ENCODE data around the gene ABI3.

ABI3 gene

GRCh38 chr17:49241040-49241439, 30.5 kb downstream of the ABI3 start:
- DNase-seq (ENCODE audit: low read depth in 2 of 2), result no peak
- TF ChIP-seq CTCF (IDR thresholded peaks at IDR 0.05; ENCODE audit: low read depth, low read length), result no peak

GRCh38 chr17:49241692-49242397, 31.3 kb downstream of the ABI3 start:
- no peak for DNase-seq (ENCODE audit: low read depth in 2 of 2)
- H3K4me3 ChIP-seq (replicated peaks in 1 of 2; ENCODE audit: low read depth in 2 of 2, low read length in 2 of 2), result no peak overlapping the region
- no peak for TF ChIP-seq CTCF (IDR thresholded peaks at IDR 0.05; ENCODE audit: low read depth, low read length)

More at GRCh38 chr17:49241040-49241439, 30.5 kb downstream of the ABI3 start:
- no peak overlapping the region for H3K4me3 ChIP-seq (replicated peaks in 1 of 2; ENCODE audit: low read depth in 2 of 2, low read length in 2 of 2)

- no peak overlapping the region for H3K4me3 ChIP-seq (replicated peaks in 1 of 2; ENCODE audit: low read depth in 2 of 2, low read length in 2 of 2)
- no peak for DNase-seq (ENCODE audit: low read depth in 2 of 2)
- no peak for TF ChIP-seq CTCF (IDR thresholded peaks at IDR 0.05; ENCODE audit: low read depth, low read length)
Observed at GRCh38 chr17:49242813-49243212, 32.3 kb downstream of the ABI3 start.

- TF ChIP-seq CTCF (IDR thresholded peaks at IDR 0.05; ENCODE audit: low read depth, low read length), result no peak
- no peak for DNase-seq (ENCODE audit: low read depth in 2 of 2)
- H3K4me3 ChIP-seq (replicated peaks in 1 of 2; ENCODE audit: low read depth in 2 of 2, low read length in 2 of 2), result no peak overlapping the region
Observed at GRCh38 chr17:49244839-49245238, 34.3 kb downstream of the ABI3 start.

- H3K4me3 ChIP-seq (replicated peaks in 1 of 2; ENCODE audit: low read depth in 2 of 2, low read length in 2 of 2), result no peak overlapping the region
- DNase-seq (ENCODE audit: low read depth in 2 of 2), result no peak
- no peak for TF ChIP-seq CTCF (IDR thresholded peaks at IDR 0.05; ENCODE audit: low read depth, low read length)
Observed at GRCh38 chr17:49247944-49248343, 37.4 kb downstream of the ABI3 start.

GRCh38 chr17:49249292-49249794, 38.8 kb downstream of the ABI3 start:
- peak; percentile 19 to 64 for DNase-seq (ENCODE audit: low read depth in 2 of 2)
- no peak overlapping the region for H3K4me3 ChIP-seq (replicated peaks in 1 of 2; ENCODE audit: low read depth in 2 of 2, low read length in 2 of 2)

More at GRCh38 chr17:49249292-49249794, 38.8 kb downstream of the ABI3 start:
- TF ChIP-seq CTCF (IDR thresholded peaks at IDR 0.05; ENCODE audit: low read depth, low read length), result no peak

All from cardiac fibroblast (primary cell).